Prostate gland (tissue), 2 donors: ENCODE data around the gene RING1.

Experiments
- POLR2A ChIP-seq: fragments of 450-650 bp; IDR thresholded peaks from one replicate; pipeline ENCODE4 v1.6.1; 2016; ENCODE audit warnings: antibody characterized with exemption, mild to moderate bottlenecking
- TF ChIP-seq, protein P1 (sequence below), 4 experiments: fragments of 200-600 bp in 2 of 4; fragments of 450-650 bp in 2 of 4; sonication (generic) in 2 of 4; IDR thresholded peaks; 1 replicate in 3 of 4; 2 replicates in 1 of 4; pipeline ENCODE4 v1.5.1; 2016 to 2019; ENCODE audit warnings: antibody characterized with exemption in 4 of 4, mild to moderate bottlenecking in 2 of 4, moderate library complexity in 2 of 4

DNA sequence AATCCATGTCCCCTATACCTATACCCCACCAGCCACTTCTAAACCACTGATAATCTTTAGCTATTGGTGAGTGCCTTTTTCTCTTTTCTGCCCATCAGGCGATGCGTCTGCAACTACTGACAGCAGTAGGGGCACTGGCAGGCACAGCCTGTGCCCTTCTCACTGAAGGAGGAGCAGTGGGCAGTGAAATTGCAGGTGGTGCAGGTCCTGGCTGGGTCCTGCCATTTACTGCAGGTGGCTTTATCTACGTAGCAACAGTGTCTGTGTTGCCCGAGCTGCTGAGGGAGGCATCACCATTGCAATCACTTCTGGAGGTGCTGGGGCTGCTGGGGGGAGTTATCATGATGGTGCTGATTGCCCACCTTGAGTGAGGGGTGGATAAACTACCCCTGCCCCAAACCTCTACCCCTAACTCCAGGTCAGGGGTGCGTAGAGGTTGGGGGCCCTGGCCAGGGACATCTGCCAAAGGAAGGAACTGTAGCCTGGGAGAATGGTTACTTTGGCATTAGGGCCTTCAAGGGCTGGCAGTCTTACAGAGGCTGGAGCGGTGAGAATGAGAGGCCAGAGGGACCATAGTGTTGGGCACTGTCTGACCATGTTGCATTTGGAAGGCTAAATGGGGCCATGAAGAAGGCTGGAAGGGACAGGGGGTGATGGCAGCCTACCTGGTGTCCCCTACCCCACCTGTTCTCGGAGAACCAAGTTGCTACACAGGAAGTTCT is 4.7 kb upstream of the RING1 start:
- TF ChIP-seq, protein P1, sequence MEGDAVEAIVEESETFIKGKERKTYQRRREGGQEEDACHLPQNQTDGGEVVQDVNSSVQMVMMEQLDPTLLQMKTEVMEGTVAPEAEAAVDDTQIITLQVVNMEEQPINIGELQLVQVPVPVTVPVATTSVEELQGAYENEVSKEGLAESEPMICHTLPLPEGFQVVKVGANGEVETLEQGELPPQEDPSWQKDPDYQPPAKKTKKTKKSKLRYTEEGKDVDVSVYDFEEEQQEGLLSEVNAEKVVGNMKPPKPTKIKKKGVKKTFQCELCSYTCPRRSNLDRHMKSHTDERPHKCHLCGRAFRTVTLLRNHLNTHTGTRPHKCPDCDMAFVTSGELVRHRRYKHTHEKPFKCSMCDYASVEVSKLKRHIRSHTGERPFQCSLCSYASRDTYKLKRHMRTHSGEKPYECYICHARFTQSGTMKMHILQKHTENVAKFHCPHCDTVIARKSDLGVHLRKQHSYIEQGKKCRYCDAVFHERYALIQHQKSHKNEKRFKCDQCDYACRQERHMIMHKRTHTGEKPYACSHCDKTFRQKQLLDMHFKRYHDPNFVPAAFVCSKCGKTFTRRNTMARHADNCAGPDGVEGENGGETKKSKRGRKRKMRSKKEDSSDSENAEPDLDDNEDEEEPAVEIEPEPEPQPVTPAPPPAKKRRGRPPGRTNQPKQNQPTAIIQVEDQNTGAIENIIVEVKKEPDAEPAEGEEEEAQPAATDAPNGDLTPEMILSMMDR (IDR thresholded peaks at IDR 0.05) = no peak
- TF ChIP-seq POLR2A = no peak
